Sigmoid colon (tissue), 4 donors: ENCODE measurements around the gene RANBP9.

Experiments used
- EP300 ChIP-seq, 4 donors: sonication (generic); formaldehyde crosslinking; IDR thresholded peaks; one replicate each; pipeline ENCODE4 v1.6.1; 2017; ENCODE audit warnings: antibody characterized with exemption in 4 of 4
- TF ChIP-seq, protein P1 (sequence below), 4 experiments: fragments of 450-650 bp in 3 of 4; fragments of 200-600 bp in 1 of 4; IDR thresholded peaks; one replicate each; pipeline ENCODE4 v1.5.1; 2016 to 2019; ENCODE audit warnings: antibody characterized with exemption in 4 of 4, mild to moderate bottlenecking in 3 of 4, moderate library complexity in 2 of 4

GRCh38 chr6:13629459-13630116 is 82.0 kb downstream of the RANBP9 start:
- no peak for TF ChIP-seq EP300 (IDR thresholded peaks at IDR 0.05)
- TF ChIP-seq, protein P1, sequence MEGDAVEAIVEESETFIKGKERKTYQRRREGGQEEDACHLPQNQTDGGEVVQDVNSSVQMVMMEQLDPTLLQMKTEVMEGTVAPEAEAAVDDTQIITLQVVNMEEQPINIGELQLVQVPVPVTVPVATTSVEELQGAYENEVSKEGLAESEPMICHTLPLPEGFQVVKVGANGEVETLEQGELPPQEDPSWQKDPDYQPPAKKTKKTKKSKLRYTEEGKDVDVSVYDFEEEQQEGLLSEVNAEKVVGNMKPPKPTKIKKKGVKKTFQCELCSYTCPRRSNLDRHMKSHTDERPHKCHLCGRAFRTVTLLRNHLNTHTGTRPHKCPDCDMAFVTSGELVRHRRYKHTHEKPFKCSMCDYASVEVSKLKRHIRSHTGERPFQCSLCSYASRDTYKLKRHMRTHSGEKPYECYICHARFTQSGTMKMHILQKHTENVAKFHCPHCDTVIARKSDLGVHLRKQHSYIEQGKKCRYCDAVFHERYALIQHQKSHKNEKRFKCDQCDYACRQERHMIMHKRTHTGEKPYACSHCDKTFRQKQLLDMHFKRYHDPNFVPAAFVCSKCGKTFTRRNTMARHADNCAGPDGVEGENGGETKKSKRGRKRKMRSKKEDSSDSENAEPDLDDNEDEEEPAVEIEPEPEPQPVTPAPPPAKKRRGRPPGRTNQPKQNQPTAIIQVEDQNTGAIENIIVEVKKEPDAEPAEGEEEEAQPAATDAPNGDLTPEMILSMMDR (IDR thresholded peaks at IDR 0.05), result no peak
